GM19240 (cell line): ENCODE data around the gene INPP5A.
"Not testable (repeated sequence)": the region's sequence is repeated elsewhere in the genome, so short reads cannot be mapped to it uniquely, and the experiment has no call there.

ENCODE experiments used
- DNase-seq: peaks from one replicate; pipeline ENCODE4 v3.0.0; 2011; ENCODE audit warnings: low spot score; ENCODE audit not compliant: insufficient read length

Gene INPP5A

DNA sequence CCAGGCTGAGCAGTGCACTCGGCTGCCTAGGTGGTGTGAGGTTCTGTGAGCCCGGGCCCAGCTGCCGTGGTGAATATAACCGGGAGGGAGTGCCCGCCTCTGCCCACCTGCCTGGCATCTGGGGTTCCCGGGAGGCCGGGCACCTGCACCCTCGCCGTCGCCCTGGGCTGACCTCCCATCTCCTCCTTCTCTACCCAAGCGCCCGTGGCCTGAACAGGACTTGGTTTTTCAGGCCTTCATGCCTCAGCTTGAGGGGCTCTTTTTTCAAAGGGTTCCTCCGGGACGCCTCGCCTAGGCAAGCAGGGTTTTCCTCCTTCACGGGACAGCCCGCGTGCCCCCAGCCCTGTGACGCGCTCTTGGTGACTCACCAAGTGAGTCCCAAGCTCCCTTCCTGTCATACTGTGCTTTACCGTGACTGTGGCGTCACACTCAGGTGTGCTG is 9.9 kb downstream of the INPP5A start:
- no peak for DNase-seq

DNA sequence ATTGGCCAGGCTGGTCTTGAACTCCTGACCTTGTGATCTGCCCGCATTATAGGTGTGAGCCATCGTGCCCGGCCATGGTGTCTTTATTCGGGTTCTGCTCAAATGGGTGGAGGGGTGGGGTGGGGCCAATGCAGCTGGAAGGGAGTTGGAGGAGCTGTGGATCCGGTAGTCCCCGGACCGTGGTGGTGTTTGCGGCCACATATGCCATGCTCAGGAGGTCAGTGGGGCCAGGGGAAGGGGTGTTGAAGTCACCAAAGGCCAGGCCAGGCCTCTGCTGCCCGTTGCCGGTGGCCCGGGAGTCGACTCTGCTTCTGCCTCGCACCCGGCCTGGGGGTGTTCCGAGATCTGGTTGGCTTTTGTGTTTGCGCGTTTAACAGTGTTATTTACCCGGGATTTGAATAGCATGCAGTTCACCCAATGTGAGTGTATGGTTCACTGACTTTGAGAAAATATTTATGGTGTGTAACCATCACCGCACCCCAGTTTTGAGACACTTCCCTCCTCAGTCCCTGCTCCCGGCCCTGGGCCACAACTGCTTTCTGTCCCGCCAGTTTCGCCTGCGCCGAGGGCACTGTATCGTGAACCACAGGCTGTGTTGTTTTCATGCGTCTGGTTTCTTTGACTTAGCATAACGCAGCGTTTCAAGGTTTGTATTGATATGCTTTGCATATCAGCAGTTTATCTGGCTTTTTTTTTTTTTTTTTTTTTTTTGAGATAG is 10.7 kb downstream of the INPP5A start:
- DNase-seq, result no peak

DNA sequence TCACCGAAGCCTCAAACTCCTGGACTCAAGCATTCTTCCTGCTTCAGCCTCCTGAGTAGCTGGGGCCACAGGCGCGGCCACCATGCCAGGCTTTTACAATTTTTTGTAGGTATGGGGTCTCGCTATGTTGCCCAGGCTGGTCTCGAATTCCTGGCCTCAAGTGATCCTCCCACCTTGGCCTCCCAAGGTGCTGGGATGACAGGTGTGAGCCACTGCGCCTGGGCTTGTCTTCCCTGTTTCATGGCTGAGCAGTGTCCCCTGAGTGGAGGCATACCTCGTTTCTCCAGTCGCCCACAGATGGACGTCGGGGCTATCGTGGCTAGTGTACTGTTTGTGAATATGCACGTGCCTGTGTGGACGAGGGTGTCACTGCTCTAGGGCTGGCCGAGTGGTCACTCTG is 11.3 kb downstream of the INPP5A start:
- no peak for DNase-seq

DNA sequence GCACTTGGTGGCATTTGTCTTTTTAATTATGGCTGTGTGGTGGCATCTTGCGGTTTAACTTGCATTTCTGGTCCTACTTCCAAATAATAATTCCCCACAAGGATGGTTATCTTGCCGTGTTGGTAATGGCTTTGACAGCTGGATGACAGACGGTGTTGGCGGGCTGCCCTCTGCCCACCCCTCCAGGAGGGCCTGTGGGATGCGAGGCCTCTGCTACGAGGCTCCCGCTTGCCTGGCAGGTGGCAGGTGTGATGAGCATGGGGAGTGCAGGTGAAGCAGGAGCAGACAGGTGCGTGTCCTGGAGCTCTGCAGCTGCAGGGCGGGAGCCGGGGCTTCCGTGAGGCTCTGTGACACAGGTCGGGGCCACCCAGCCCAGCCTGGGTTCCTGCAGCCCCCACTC is 11.8 kb downstream of the INPP5A start:
- DNase-seq, result no peak

DNA sequence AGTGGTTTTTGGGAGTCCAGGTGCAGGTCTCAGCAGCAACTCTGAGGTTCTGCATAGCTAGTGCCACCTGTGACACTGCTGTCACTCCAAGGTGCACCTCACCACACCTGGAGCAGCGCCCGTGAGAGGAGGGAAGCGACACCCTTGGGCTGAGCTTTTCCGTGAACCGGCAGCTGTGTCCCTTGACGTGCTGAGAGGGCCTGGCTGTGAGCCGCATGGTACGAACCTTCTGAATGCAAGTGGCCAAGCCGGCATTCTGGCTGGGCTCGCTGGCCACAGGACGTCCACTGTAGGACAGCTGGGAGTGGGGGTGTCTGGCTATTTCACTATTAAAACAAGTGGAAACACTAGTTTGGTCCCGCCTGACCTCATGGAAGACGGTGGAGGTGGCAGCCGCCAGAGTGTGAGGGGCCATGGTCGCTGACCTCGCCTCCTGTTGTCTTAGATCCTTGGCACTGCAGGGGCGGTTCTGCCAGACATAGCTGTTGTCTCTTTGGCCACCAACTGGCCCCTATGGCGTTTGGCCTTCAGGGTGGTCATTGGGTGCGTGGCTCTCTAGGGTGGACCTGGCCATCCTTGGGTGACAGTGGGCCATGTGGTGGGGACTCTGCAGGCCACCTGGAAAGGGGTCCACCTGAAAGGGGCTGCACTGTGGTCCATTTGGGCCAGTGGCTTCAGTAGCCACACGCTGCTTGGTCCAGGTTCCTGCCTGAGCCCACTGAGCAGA is 12.9 kb downstream of the INPP5A start:
- no peak for DNase-seq

DNA sequence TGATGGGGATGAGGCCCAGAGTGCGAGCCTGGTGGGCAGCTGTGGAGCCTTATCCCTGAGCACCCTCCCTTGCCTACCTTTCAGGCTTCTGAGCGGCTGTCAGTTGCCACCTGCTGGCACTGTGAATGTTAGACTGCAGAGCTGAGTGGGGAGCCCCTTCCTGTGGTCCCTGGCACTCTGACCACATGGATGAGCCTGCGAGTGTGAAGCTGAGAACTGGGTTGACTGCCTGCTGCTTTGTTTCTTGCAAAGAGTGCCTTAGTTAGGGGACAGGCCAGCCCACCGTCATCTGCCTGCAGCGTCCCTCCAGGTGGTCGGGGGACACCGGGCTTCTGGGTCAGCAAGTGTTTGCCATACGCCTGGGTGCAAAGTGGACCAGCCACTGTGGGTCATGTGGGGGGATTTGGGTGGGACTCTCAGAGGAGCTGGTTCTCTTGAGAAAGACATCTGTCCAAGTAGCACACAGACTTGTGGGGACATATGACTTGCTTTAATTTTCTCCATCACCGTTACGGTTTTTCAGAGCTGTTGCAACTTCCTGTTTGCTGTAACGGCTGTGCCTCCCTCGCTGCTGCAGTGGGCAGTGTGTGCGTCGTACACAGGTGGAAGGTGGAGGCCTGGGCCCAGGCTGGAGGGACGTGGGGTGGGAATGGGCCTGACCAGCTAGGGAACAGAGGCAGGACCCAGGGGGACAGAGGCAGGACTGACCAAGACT is 13.7 kb downstream of the INPP5A start:
- DNase-seq, result no peak

DNA sequence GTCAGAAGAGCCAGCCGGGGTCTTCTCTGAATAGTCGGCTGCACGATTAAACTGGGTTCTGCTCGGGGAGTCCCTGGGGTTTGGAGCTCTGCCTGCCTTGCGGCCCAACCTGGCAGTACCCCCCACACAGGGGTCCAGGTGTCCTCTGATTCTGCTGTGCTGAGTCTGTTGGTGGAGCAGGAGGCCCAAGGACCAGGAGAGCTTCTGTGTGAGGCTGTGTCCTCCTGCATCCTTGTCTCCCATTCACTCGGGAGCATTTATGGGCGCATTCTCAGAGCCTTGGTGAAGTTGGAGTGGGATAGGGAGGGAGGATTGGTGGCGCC is 14.2 kb downstream of the INPP5A start:
- DNase-seq, result no peak

DNA sequence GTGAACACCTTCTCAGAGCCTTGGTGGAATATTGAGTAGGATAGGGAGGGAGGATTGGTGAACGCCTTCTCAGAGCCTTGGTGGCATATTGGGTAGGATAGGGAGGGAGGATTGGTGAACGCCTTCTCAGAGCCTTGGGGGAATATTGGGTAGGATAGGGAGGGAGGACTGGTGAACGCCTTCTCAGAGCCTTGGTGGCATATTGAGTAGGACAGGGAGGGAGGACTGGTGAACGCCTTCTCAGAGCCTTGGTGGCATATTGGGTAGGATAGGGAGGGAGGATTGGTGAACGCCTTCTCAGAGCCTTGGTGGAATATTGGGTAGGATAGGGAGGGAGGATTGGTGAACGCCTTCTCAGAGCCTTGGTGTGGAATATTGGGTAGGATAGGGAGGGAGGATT is 15.0 kb downstream of the INPP5A start:
- not testable (repeated sequence) for DNase-seq

DNA sequence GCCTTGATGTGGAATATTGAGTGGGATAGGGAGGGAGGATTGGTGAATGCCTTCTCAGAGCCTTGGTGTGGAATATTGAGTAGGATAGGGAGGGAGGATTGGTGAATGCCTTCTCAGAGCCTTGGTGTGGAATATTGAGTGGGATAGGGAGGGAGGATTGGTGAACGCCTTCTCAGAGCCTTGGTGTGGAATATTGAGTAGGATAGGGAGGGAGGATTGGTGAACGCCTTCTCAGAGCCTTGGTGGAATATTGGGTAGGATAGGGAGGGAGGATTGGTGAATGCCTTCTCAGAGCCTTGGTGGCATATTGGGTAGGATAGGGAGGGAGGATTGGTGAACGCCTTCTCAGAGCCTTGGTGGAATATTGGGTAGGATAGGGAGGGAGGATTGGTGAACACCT is 16.0 kb downstream of the INPP5A start:
- DNase-seq, result not testable (repeated sequence)

DNA sequence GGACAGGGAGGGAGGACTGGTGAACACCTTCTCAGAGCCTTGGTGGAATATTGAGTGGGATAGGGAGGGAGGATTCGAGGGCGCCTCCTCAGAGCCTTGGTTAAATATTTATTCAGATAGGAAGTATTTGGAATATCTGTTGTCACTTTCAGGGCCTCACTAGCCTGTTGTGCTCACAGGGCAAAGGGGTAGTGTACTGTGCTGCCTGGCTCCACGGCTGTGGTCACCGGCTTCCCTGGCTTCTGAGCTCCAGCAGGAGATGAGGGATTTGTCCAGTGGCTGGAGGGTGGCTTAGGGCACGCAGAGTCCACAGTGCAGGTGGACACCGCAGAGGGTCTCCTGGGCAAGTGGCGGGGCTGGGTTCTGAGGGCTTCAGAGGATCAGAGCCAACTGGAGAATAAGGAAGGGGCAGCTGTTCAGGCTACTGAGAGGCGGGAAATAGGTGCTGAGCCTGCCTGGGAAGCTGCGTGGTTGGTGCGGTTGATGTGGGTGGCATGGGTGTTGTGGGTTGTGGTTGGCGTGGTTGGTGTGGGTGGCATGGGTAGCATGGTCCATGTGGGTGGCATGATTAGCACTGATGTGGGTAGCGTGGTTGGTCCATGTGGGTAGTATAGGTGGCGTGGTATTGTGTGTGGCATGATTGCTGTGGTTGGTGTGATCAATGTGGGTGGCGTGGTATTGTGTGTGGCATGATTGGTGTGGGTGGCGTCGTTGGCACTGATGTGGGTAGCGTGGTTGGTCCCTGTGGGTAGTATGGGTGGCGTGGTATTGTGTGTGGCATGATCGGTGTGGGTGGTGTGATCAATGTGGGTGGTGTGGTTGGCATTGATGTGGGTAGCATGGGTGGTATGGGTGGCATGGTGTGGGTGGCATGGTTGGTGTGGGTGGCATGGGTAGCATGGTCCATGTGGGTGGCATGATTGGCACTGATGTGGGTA is 16.7 kb downstream of the INPP5A start:
- no peak for DNase-seq

DNA sequence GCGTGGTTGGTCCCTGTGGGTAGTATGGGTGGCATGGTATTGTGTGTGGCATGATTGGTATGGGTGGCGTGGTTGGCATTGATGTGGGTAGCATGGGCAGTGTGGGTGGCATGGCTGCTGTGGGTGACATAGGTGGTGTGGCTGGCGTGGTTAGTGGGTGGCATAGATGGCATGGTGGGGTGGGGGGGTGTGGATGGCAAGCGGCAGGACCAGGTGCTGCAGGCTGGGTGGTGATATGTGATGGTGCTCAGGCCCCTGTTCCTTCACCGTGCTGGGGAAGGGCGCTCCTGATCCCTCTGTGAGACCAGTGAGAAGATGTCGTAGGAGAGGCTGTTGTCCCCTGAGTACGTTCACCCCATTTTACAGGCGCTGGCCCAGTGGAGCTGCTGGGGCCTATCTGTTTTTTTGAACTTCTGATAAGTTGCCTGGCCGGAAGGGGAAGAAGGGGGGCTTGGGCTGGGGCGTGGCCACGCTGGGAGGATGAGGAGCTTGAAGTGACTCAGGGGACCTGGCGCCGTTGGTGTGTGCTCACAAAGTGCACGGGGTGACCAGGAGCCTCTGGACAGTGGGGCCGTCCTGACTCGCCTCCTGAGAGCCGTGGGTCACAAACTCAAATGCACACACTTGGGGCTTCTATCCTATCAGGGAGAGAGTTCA is 17.5 kb downstream of the INPP5A start:
- no peak for DNase-seq

DNA sequence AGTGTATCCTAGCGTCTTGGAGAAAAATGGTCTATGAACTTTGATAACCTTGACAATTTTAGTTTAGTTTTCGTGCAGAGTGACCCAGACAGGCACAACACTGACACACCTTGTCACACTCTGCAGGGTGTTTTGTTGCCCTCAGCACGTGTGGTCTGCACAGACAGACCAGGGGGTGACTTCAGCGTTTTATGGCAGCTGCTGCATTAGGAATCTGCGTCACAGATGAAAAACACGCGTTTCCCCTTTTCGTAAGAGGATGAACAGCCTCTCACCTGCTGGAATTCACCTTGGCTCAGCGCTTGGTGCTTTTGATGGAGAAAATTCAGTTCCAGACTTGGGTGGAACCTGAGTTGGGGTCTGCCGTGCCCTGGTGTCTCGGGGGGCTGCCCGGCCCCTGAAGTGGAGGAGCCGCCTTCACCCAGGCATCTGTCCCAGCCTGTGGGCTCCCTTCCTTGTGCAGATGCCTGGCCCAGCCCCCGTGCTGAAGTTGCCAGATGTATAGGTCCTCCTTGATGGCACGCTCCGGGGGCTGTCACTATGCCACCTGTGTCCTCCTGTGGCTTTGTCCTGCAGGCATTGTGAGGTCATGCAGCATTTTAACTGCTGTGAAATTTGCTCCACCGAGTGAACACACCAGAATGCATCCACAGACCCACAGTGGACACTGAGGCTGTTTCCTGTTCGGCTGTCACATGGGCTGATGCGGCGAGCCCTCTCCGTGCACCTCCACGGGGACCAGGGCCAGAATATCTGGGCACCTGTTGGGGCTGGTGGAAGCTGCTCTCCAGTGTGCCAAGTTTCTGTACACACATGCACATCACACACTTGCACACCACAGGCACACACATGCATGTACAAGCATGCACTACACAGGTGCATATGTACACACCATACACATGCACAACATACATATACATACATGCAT is 18.3 kb downstream of the INPP5A start:
- DNase-seq, result no peak

DNA sequence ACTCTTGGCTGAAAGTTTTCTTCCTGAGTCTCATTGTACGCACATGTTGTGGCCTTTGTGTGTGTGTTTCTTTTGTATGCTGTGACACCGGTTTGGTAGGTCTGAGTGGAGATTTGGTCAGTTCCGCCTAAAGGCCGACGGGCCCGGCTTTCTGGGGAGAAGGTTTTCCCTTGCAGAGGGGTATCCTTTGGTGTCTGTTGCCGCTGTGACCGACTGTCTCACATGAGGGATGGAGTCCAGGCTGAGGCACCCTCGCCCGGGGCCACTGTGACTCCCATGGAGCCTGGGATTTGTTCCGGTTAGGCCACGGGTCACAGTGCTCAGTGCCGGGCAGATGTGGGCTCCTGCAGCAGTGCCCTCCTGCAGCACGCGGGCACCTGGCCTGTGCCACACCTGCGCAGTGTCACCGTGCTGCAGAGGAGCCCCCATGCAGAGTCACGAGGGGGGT is 19.4 kb downstream of the INPP5A start:
- DNase-seq, result no peak

DNA sequence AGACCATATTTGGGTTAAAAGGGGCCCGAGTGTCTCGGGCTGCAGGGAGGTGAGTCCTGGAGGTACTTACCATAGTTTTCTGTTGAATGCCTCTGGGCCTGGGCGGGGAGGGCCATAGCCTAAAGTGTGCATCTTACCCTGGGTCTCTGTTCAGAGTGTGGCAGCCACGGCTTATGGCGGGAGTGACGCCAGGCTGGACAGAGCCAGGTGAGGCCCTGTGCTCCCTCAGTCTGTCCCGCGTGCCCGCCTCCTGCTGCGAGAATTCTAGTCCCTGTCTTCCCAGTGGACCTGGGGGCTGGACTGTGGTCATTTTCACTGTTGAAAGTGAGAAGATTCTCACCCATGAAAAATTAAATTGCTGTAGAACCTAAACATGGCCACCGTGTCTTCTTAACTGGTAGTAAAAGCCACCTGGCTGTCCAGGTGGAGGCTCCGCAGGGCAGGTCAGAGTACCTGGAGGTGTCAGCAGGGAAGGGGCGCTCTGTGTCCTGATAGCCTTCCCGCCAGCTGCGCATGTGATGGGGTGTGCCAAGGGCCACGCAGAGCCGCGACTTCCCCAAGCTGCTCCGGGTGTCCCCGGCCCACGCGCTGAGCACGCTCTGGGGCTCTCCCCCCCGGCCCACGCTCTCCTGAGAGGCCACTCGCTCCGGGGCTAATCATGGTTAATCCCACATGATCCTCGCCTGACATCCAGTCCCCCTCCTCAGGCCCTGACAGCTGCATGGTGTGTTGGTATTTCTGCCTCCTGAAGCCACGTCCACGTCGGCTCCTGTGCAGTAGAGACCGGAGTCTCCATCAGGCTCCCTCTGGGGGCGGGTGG is 20.3 kb downstream of the INPP5A start:
- no peak for DNase-seq

DNA sequence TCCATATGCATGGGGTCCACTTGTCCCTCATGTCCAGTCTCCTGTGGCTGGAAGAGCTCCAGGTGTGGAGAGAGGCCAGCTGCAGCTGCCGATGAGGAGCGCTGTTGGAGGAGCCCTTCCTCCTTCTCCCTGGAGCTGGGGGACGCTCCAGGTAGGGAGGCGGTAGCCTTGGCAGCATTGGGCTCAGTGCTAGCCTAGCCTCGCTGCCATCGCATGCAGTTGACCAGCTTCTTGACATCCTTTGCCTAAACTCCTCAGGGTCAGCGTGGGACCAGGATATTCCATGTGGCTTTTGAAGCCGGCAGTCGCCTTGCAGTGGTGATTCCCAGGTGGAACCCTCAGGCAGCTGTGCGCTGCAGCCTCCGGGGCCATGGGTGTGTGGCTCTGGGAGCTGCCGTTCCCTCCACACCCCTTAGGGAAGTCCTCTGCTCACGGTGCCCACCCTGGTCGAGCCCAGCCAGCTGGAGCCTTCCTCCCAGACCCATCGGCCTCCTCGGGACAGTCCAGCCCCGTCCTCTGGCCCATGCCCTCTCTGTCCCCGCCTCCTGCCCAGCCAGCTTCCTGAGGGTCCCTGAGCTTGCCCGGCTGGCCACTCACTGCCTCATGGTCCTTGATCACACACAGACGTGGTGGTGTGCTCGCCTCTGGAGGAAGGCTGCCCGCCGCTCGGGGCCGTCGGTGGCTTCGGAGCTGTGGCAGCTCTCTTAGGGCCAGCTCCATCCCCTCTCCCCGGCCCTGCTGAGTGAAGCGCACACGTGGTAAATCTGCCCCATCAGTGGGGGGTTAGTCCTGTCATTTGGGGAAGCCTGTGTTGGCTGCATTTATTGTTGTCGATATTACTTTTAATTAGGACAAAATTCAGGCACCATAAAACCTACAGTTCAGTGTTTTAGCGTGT is 21.2 kb downstream of the INPP5A start:
- DNase-seq, result no peak

DNA sequence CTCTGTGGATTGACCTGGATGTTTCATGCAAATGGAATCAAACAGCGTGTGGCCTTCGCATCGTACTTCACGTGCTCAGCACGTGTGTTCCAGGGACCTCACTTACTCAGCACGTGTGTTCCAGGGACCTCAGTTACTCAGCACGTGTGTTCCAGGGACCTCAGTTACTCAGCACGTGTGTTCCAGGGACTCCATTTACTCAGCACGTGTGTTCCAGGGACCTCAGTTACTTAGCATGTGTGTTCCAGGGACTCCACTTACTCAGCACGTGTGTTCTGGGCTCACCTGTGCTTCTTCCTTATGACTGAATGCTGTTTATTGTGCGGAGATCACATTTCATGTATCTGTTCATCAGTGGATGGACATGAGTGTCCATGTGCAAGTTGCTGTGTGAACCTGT is 22.0 kb downstream of the INPP5A start:
- no peak for DNase-seq

DNA sequence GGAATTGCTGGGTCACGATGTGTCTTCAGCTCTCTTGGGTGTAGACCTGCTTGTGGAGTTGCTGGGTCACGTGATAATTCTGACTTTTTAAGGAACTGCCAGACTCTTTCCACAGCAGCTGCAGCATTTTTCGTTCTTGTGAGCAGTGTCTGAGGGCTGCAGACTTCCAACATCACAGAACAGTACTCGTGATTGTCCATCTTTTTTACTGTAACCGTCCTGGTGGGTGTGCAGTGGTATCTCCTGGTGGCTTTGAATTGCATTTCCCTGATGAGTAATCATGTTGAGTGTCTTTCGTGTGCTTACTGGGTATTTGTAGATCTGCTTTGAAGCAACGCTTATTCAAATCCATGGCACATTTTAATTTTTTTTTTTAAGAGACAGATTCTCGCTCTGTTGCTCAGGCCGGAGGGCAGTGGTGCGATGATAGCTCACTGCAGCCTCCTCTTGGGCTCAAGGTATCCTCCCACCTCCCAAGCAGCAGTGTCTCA is 22.7 kb downstream of the INPP5A start:
- no peak for DNase-seq
